ENCODE results near the gene MARK4.

GRCh38 chr19:45307361-45307760, 56.3 kb downstream of the MARK4 start:
- TF ChIP-seq REST (IDR thresholded peaks at IDR 0.05; ENCODE audit: low read depth), result no peak
- TF ChIP-seq ZBTB7A (IDR thresholded peaks at IDR 0.05; ENCODE audit: low read depth), result no peak
- TF ChIP-seq NFIC (IDR thresholded peaks at IDR 0.05), result no peak
- no peak for TF ChIP-seq TAF1 (IDR thresholded peaks at IDR 0.05; ENCODE audit: low read depth)
